Sigmoid colon (tissue), 7 donors: ENCODE measurements around the gene SNX8. TPM values are rescaled to one million over a fixed set of nuclear protein-coding genes. Genes with fewer than 3 reads are reported as not detected.
A peak's percentile ranks its signal among the peaks of the same experiment; 100 is the strongest.

Experiments
- DNase-seq: peaks from one replicate; pipeline ENCODE4 v3.0.0-alpha.2; 2019
- H3K27ac ChIP-seq, 4 donors: fragments of 200-600 bp; sonication (generic); one replicate each; pipeline ENCODE4 v1.5.1; 2016 to 2019; ENCODE audit warnings: mild to moderate bottlenecking in 1 of 4
- H3K27me3 ChIP-seq, 3 donors: fragments of 200-600 bp; sonication (generic); one replicate each; pipeline ENCODE4 v1.5.1; 2019; ENCODE audit warnings: mild to moderate bottlenecking in 1 of 3
- H3K36me3 ChIP-seq, 4 donors: fragments of 200-600 bp; sonication (generic); one replicate each; pipeline ENCODE4 v1.5.1; 2016 to 2019
- H3K4me1 ChIP-seq, 4 donors: fragments of 200-600 bp; sonication (generic); one replicate each; pipeline ENCODE4 v1.5.1; 2017 to 2019
- H3K4me3 ChIP-seq, 4 donors: fragments of 200-600 bp; sonication (generic); one replicate each; pipeline ENCODE4 v1.5.1; 2017 to 2019; ENCODE audit warnings: mild to moderate bottlenecking in 2 of 4, moderate library complexity in 1 of 4
- H3K9me3 ChIP-seq, 4 donors: fragments of 200-600 bp in 3 of 4; sonication (generic) in 3 of 4; one replicate each; pipeline versions ENCODE4 v1.5.1 to v1.6.1; 2013 to 2019
- CTCF ChIP-seq, 4 experiments: fragments of 450-650 bp in 3 of 4; fragments of 200-600 bp in 1 of 4; IDR thresholded peaks; one replicate each; pipeline ENCODE4 v1.5.1; 2016 to 2019; ENCODE audit warnings: antibody characterized with exemption in 4 of 4, mild to moderate bottlenecking in 3 of 4, moderate library complexity in 2 of 4
- EP300 ChIP-seq, 4 donors: sonication (generic); formaldehyde crosslinking; IDR thresholded peaks; one replicate each; pipeline ENCODE4 v1.6.1; 2017; ENCODE audit warnings: antibody characterized with exemption in 4 of 4
- POLR2A ChIP-seq, 2 donors: fragments of 450-650 bp; IDR thresholded peaks; one replicate each; pipeline ENCODE4 v1.6.1; 2016; ENCODE audit warnings: antibody characterized with exemption in 2 of 2, mild to moderate bottlenecking in 2 of 2, moderate library complexity in 2 of 2
- POLR2AphosphoS5 ChIP-seq, 4 donors: sonication (generic); formaldehyde crosslinking; IDR thresholded peaks; one replicate each; pipeline ENCODE4 v1.6.1; 2017; ENCODE audit warnings: antibody characterized with exemption in 4 of 4
- WGBS, 2 donors: extraction: QIAGEN DNeasy Blood & Tissue Kit; methylation state at CpG; one replicate each; pipeline ENCODE4 v1.1.7; 2013; 5-methylcytosine and 5-hydroxymethylcytosine counted together
- intact Hi-C: fragments of 100-400 bp; cut with DNase I; formaldehyde crosslinking; loops from one replicate; pipeline ENCODE4 v1.15.1; 2023
- polyA plus RNA-seq, 3 donors: library from polyadenylated mRNA; stranded (reverse); fragments of 200-250 nt; gene quantifications; one replicate each; pipeline ENCODE4 v1.2.3, GENCODE V29; 2013
- total RNA-seq, 4 donors: library from RNA; depleted of rRNA; stranded (reverse); fragments of >200 nt; gene quantifications; one replicate each; pipeline ENCODE4 v1.1.0, GENCODE V29; 2016
- donor health status: healthy with polysubstance abuse.
- donor health status: Bipolar disorder and iron deficiency.
- donor health status: healthy.

Gene SNX8
- total and polyA plus RNA-seq, 7 donors = 5.3 to 23.1 (median 10.2) TPM

GRCh38 chr7:2210551-2211258 is 103.5 kb downstream of the SNX8 start:
- H3K27me3 ChIP-seq = no peaks in the 10 kb centered on the region
- 95 to 96% methylated on average over 30 of the region's 30 CpGs for WGBS, 2 donors

GRCh38 chr7:2209961-2210323 is 104.3 kb downstream of the SNX8 start:
- H3K27ac ChIP-seq = no peak overlapping the region
- H3K27me3 ChIP-seq = no peaks in the 10 kb centered on the region
- H3K36me3 ChIP-seq = peaks cover 0 to 58% (median 14%) of the 10 kb centered on the region in 4 donors
- WGBS, 2 donors = 85 to 95% methylated on average over 8 of the region's 8 CpGs
- H3K4me3 ChIP-seq = no peak overlapping the region
- peaks cover 0 to 17% (median 7%) of the 10 kb centered on the region in 4 donors for H3K4me1 ChIP-seq
- intact Hi-C loops = loop anchor here (1.0 to 10.0 kb wide), 4 partner anchors 106 to 628 kb away; no protein-coding TSS in a partner anchor
- no peak for TF ChIP-seq EP300 (IDR thresholded peaks at IDR 0.05)
- no peak for TF ChIP-seq CTCF (IDR thresholded peaks at IDR 0.05)
- TF ChIP-seq POLR2AphosphoS5 (IDR thresholded peaks at IDR 0.05) = no peak
- TF ChIP-seq POLR2A (IDR thresholded peaks at IDR 0.05) = no peak
- H3K9me3 ChIP-seq = no peaks in the 10 kb centered on the region
- DNase-seq = no peak

More at GRCh38 chr7:2210551-2211258, 103.5 kb downstream of the SNX8 start:
- Histone ChIP-seq H3K36me3 (peaks cover 0 to 64% (median 18%) of the 10 kb centered on the region in 4 donors), H3K4me3 (no peak overlapping the region), H3K9me3 (no peaks in the 10 kb centered on the region), H3K4me1 (peaks cover 0 to 10% (median under 1%) of the 10 kb centered on the region in 4 donors), H3K27ac (no peak overlapping the region)
- no peak for TF ChIP-seq POLR2AphosphoS5 (IDR thresholded peaks at IDR 0.05)
- intact Hi-C loops = no loop called here
- DNase-seq = no peak

- intact Hi-C loops = loop anchor here (1.0 to 10.0 kb wide), 4 partner anchors 105 to 627 kb away; no protein-coding TSS in a partner anchor
- DNase-seq = peak; percentile 86
- no peaks in the 10 kb centered on the region for H3K9me3 ChIP-seq
- H3K36me3 ChIP-seq = peaks cover 0 to 52% (median 14%) of the 10 kb centered on the region in 4 donors
- no peak overlapping the region for H3K27ac ChIP-seq
- no peak overlapping the region for H3K4me3 ChIP-seq
- 70 to 71% methylated on average over 21 of the region's 21 CpGs for WGBS, 2 donors
- H3K27me3 ChIP-seq = no peaks in the 10 kb centered on the region
- TF ChIP-seq POLR2AphosphoS5 (IDR thresholded peaks at IDR 0.05) (no peak), POLR2A (IDR thresholded peaks at IDR 0.05) (no peak), CTCF (IDR thresholded peaks at IDR 0.05) (peak; percentile 66 to 88 (median 74)), EP300 (IDR thresholded peaks at IDR 0.05) (no peak)
- H3K4me1 ChIP-seq = peaks cover 0 to 23% (median 13%) of the 10 kb centered on the region in 4 donors
These were observed 104.9 kb downstream of the SNX8 start for GRCh38 chr7:2209146-2209960.

GRCh38 chr7:2208712-2209111 is 105.5 kb downstream of the SNX8 start:
- peaks cover 0 to 30% (median 19%) of the 10 kb centered on the region in 4 donors for H3K4me1 ChIP-seq
- intact Hi-C loops = loop anchor here (1.0 to 10.0 kb wide), 4 partner anchors 104 to 626 kb away; no protein-coding TSS in a partner anchor
- WGBS, 2 donors = 93 to 95% methylated on average over 16 of the region's 16 CpGs
- no peak overlapping the region for H3K4me3 ChIP-seq
- TF ChIP-seq POLR2A (IDR thresholded peaks at IDR 0.05) = no peak
- no peak for TF ChIP-seq EP300 (IDR thresholded peaks at IDR 0.05)
- TF ChIP-seq CTCF (IDR thresholded peaks at IDR 0.05) = no peak
- no peak for TF ChIP-seq POLR2AphosphoS5 (IDR thresholded peaks at IDR 0.05)
- no peak overlapping the region for H3K27ac ChIP-seq
- DNase-seq = no peak
- peaks cover 0 to 46% (median 14%) of the 10 kb centered on the region in 4 donors for H3K36me3 ChIP-seq
- H3K27me3 ChIP-seq = no peaks in the 10 kb centered on the region
- no peaks in the 10 kb centered on the region for H3K9me3 ChIP-seq
